ENCODE measurements around the gene FAM193B. TPM values are rescaled to one million over a fixed set of nuclear protein-coding genes. Genes with fewer than 3 reads are reported as not detected.

The FAM193B gene
- total RNA-seq, 1 donor from 2014 or later: 14.0 TPM

DNA sequence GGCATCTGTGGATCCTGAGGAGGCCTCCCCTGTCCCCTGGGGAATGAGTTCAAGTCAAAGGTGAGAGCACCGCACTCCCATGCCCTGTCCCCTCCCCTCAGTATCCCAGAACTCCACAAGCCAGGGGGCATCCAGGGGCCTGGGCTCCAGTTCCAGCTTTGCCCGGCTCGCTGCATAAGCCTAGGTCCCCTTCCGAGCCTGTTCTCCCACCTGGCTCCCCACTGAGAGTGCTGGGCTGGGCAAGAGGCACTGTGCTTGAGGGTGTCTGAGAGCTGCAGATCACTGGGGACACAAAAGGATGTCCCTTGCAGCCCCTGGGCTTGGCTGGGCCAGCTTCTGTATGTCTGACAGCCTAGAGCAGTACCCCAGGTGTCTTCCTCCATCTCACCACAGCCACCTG lies 49.3 kb downstream of the FAM193B start:
- FAIRE-seq (no peak), DNase-seq (ENCODE audit: low read depth) (no peak)
- Histone ChIP-seq H3K4me3 (ENCODE audit: low read depth, low read length) (no peak overlapping the region), H3K36me3 (ENCODE audit: control insufficient read depth, insufficient read depth, low read length) (no peaks in the 10 kb centered on the region), H3K27me3 (ENCODE audit: control insufficient read depth, insufficient read depth, low read length) (no peaks in the 10 kb centered on the region)
- TF ChIP-seq, protein P1, sequence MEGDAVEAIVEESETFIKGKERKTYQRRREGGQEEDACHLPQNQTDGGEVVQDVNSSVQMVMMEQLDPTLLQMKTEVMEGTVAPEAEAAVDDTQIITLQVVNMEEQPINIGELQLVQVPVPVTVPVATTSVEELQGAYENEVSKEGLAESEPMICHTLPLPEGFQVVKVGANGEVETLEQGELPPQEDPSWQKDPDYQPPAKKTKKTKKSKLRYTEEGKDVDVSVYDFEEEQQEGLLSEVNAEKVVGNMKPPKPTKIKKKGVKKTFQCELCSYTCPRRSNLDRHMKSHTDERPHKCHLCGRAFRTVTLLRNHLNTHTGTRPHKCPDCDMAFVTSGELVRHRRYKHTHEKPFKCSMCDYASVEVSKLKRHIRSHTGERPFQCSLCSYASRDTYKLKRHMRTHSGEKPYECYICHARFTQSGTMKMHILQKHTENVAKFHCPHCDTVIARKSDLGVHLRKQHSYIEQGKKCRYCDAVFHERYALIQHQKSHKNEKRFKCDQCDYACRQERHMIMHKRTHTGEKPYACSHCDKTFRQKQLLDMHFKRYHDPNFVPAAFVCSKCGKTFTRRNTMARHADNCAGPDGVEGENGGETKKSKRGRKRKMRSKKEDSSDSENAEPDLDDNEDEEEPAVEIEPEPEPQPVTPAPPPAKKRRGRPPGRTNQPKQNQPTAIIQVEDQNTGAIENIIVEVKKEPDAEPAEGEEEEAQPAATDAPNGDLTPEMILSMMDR (IDR thresholded peaks at IDR 0.05; ENCODE audit: insufficient read depth, low read length, severe bottlenecking): no peak

DNA sequence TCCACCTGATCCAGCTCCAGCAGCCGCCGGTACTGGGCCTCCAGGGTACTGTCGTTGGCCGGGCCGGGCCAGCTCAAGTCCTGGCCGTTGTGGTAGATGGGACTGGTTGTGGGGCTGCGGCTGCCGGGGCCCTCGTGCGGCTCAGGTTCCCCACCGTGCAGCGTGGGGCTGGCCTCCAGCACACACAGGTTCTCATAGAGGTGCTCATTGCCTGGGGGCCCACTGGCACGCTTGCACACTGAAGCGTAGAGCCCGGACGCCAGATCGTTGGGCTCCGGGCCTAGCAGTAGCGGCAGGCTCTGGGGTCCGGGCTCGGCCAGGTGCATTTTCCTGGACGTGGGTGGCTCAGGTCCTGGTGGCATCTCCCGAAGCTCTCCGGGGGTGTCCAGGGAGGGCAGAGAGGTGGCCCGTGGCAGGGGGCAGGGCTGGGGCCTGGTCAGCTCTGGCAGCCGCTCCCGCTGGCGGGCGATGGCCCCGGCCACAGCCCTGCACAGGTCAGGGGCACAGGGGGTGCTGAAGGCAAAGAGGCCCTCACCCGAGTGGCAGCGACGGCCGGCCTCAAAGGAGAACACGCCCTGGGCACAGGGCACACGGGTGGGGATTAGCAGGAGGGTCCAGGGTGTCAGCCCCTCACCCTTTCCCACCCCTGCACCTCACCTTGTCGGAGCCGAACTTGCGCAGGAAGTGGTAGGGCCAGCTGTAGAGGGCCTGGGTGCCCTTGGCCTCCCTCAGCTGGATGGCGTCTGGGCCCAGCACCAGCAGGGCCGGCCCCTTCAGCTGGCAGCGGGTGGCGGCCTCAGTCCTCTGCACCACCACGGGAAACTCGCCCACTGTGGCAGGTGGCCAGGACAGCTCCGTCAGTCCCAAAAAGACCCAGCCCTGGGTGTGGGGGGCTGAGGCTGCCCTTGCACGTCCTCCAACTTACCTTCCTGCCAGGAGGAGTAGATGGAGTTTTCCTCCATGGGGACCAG lies 50.0 kb downstream of the FAM193B start:
- no peak for FAIRE-seq
- TF ChIP-seq, protein P1 (IDR thresholded peaks at IDR 0.05; ENCODE audit: insufficient read depth, low read length, severe bottlenecking): no peak

DNA sequence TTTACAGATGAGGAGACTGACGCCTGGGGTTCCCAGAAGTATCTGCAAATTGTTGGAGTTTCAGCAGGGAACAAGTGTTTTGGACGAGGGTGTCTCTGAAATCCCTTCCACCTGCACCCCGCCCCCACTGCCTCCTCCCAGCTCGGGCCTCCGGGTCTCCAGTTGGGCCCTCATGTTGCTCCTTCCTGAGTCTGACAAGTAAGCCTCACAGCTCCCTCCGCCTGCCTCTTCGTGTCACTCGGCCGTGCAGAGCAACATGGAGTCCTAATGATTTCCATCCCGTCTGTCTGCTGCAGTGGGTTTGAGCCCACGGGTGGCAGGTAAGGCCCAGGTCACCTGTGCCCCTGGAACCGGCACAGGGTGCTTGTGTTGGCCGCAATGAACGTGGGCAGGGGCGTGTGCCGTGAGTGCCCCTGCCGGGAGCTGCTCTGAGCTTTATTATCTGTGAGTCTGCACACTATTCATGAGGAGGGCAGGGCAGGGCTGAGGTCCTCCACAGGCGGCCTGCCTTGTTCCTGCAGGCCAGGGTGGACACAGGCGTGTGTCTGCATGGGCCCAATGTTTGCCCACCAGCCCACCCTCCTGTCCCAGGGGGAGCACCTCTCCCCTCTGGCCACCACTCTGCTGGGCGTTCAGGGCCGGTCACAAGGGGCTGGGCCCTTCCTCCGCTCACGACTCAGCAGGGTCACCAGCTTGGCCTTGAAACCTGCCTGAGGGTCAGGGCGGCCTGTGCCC lies 50.8 kb downstream of the FAM193B start:
- Histone ChIP-seq H3K36me3 (ENCODE audit: control insufficient read depth, insufficient read depth, low read length) (no peaks in the 10 kb centered on the region), H3K4me3 (ENCODE audit: low read depth, low read length) (no peak overlapping the region), H3K27me3 (ENCODE audit: control insufficient read depth, insufficient read depth, low read length) (no peaks in the 10 kb centered on the region)
- TF ChIP-seq, protein P1 (IDR thresholded peaks at IDR 0.05; ENCODE audit: insufficient read depth, low read length, severe bottlenecking): no peak
- no peak for DNase-seq (ENCODE audit: low read depth)
- FAIRE-seq: no peak

More for the DNA sequence above, 50.0 kb downstream of the FAM193B start:
- no peak overlapping the region for H3K4me3 ChIP-seq (ENCODE audit: low read depth, low read length)
- no peak for DNase-seq (ENCODE audit: low read depth)
- no peaks in the 10 kb centered on the region for H3K36me3 ChIP-seq (ENCODE audit: control insufficient read depth, insufficient read depth, low read length)
- H3K27me3 ChIP-seq (ENCODE audit: control insufficient read depth, insufficient read depth, low read length): no peaks in the 10 kb centered on the region

DNA sequence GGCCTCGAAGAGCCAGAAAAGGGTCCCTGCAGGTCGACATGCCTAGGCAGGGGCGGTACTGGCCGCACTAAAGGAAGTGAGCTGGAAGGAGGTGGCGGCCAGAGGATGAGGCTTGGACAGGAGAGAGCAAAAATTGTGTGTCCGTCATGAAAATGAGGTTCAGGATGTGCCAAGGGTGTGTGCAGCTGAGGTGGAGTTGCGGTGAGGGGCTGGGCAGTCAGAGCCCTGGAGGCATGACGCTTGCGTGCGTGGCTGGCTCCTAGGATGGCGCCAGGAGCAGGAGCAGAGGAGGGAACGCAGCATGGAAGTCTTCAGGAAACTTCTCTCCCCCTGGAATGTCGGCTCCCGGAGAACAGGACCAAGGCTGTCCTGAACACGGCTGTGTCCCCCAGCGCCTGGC lies 51.5 kb downstream of the FAM193B start:
- Histone ChIP-seq H3K4me3 (ENCODE audit: low read depth, low read length) (no peak overlapping the region), H3K36me3 (ENCODE audit: control insufficient read depth, insufficient read depth, low read length) (no peaks in the 10 kb centered on the region), H3K27me3 (ENCODE audit: control insufficient read depth, insufficient read depth, low read length) (no peaks in the 10 kb centered on the region)
- TF ChIP-seq, protein P1 (IDR thresholded peaks at IDR 0.05; ENCODE audit: insufficient read depth, low read length, severe bottlenecking): no peak
- DNase-seq (ENCODE audit: low read depth): no peak
- no peak for FAIRE-seq

DNA sequence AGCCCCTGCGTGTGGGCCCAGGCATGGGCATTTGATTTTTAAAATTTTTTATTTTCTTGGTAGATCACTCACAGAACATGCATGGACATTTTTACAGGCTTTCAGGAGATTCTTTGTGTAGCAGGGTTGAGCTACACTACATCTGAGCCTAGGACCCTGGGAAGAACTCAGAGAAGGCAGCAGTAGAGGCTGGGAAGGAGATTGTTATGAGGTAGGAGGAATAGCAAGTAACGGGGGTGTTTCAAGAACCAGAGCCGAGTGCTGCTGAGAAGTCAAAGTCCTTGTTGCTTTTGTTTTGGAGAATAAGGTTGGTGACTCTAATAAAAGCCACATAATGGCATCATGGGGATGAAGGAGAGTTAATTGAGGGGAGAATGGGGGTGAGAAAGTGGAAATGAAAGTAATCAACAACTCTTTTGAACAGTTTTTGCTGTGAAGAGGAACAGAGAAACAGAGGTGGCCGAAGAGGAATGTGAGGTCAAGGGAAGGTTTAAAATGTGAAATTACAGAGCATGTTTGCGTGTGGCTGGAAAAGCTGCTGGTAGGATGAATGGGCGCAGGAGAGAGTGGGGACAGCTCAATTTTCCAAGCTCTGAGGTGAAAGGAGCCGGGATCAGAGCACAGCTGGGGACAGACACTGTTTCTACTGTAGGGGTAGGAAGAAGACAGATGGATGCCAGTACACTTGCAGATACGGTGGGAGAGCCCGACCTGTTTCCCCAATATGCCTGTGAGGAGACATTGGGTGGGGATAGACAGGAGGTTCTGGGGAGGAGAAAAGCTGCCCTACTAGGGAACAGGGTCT lies 52.3 kb downstream of the FAM193B start:
- H3K36me3 ChIP-seq (ENCODE audit: control insufficient read depth, insufficient read depth, low read length): no peaks in the 10 kb centered on the region
- H3K27me3 ChIP-seq (ENCODE audit: control insufficient read depth, insufficient read depth, low read length): no peaks in the 10 kb centered on the region
- DNase-seq (ENCODE audit: low read depth): no peak
- H3K4me3 ChIP-seq (ENCODE audit: low read depth, low read length): no peak overlapping the region
- TF ChIP-seq, protein P1 (IDR thresholded peaks at IDR 0.05; ENCODE audit: insufficient read depth, low read length, severe bottlenecking): no peak
- no peak for FAIRE-seq

Data from bronchial epithelial cell (primary cell).